Occipital lobe (tissue), 3 donors: ENCODE data around the gene RNASEH2C. TPM values are rescaled to one million over a fixed set of nuclear protein-coding genes. Genes with fewer than 3 reads are reported as not detected.
"Not testable (repeated sequence)": the region's sequence is repeated elsewhere in the genome, so short reads cannot be mapped to it uniquely, and the experiment has no call there.

Source experiments
- DNase-seq: peaks from one replicate; lab custom pipeline; 2025; lab: John Stamatoyannopoulos, UW
- small RNA-seq: library from RNA; depleted of rRNA; stranded (forward); fragments of <200 nt; gene quantifications from one replicate; pipeline ENCODE3, GENCODE V24; 2014
- total RNA-seq: library from RNA; depleted of rRNA; stranded (reverse); fragments of >200 nt; gene quantifications from one replicate; pipeline ENCODE4 v1.2.3, GENCODE V29; 2014

Gene RNASEH2C
- total RNA-seq, 1 donor from 2014 or later: 9.4 TPM

GRCh38 chr11:65685981-65686380, 34.6 kb downstream of the RNASEH2C start:
- no peak for DNase-seq

DNA sequence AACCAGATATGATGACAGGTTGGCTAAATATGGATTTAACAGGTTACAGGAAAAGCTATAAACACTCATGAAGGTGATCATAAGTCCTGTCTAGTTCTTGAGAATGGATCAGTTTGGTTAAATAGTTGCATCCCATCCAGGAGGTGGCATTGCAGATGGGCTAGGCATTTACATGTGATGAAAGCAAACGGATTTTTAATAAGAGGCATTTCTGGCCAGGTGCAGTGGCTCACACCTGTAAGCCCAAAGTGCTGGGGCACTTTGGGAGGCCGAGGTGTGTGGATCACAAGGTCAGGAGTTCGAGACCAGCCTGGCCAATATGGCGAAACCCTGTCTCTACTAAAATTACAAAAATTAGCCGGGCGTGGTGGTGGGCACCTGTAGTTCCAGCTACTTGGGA, 37.1 kb downstream of the RNASEH2C start:
- DNase-seq: not testable (repeated sequence)

GRCh38 chr11:65680192-65680743, 40.3 kb downstream of the RNASEH2C start:
- DNase-seq: no peak

GRCh38 chr11:65672982-65673381, 47.6 kb downstream of the RNASEH2C start:
- DNase-seq: no peak

- DNase-seq: no peak
Observed at GRCh38 chr11:65672180-65672860, 48.3 kb downstream of the RNASEH2C start.

Small RNA genes within 50 kb of the gene (small RNA-seq; reads per million reads assigned to genes)
- gene RN7SL309P: not detected

Other genes with a start within 250 kb of the RNASEH2C start
- gene MALAT1, start 221.8 kb downstream of the RNASEH2C start, total RNA-seq: 11,800 TPM
- gene SCYL1, start 195.7 kb downstream of the RNASEH2C start, total RNA-seq: 34.2 TPM
- 18.4 TPM for gene LTBP3, start 162.4 kb downstream of the RNASEH2C start, total RNA-seq
- gene ZNRD2, start 150.3 kb downstream of the RNASEH2C start, total RNA-seq: 23.6 TPM
- gene FAM89B, start 148.3 kb downstream of the RNASEH2C start, total RNA-seq: 22.3 TPM
- gene EHBP1L1, start 144.7 kb downstream of the RNASEH2C start, total RNA-seq: 9.7 TPM
- gene KCNK7, start 125.0 kb downstream of the RNASEH2C start, total RNA-seq: 0.31 TPM
- gene MAP3K11, start 106.6 kb downstream of the RNASEH2C start, total RNA-seq: 9.0 TPM
- gene PCNX3, start 105.0 kb downstream of the RNASEH2C start, total RNA-seq: 7.0 TPM
- gene SIPA1, start 82.7 kb downstream of the RNASEH2C start, total RNA-seq: 3.7 TPM
- gene RELA, start 57.9 kb downstream of the RNASEH2C start, total RNA-seq: 12.6 TPM
- 43.8 TPM for gene KAT5, start 8.5 kb downstream of the RNASEH2C start, total RNA-seq
- gene AP5B1, start 60.2 kb upstream of the RNASEH2C start, total RNA-seq: 4.7 TPM
- not detected for gene OVOL1, start 66.3 kb upstream of the RNASEH2C start, total RNA-seq
- gene SNX32, start 113.2 kb upstream of the RNASEH2C start, total RNA-seq: 7.3 TPM
- 404 TPM for gene CFL1, start 137.4 kb upstream of the RNASEH2C start, total RNA-seq
- 45.9 TPM for gene MUS81, start 139.6 kb upstream of the RNASEH2C start, total RNA-seq
- 13.3 TPM for gene EFEMP2, start 152.0 kb upstream of the RNASEH2C start, total RNA-seq
- gene CTSW, start 159.0 kb upstream of the RNASEH2C start, total RNA-seq: not detected
- gene FIBP, start 167.7 kb upstream of the RNASEH2C start, total RNA-seq: 107 TPM
- gene CCDC85B, start 169.9 kb upstream of the RNASEH2C start, total RNA-seq: 14.0 TPM
- gene FOSL1, start 179.6 kb upstream of the RNASEH2C start, total RNA-seq: not detected
- 12.6 TPM for gene C11orf68, start 198.3 kb upstream of the RNASEH2C start, total RNA-seq
- gene DRAP1, start 198.6 kb upstream of the RNASEH2C start, total RNA-seq: 50.4 TPM
- gene TSGA10IP, start 224.7 kb upstream of the RNASEH2C start, total RNA-seq: not detected
- gene SART1, start 240.9 kb upstream of the RNASEH2C start, total RNA-seq: 22.1 TPM